ENCODE data around the gene DCC.

DNA sequence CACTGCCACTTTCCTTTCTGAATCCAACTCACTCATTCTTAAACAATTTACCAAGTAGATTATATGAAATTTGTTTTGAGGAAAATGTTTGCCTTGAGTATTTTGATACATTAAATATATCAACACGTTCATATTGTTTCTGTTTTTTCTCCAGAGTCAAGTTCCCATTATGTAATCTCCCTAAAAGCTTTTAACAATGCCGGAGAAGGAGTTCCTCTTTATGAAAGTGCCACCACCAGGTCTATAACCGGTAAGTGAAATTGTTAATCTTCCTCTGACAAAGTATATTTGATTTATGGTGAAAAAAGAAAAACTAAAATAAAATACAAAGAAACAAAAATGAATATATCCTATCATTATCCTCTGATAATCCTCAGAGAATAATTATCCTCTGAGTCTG lies 1045.9 kb downstream of the DCC start:
- no peak for TF ChIP-seq POLR2AphosphoS5 (IDR thresholded peaks at IDR 0.05)
- TF ChIP-seq, protein P1, sequence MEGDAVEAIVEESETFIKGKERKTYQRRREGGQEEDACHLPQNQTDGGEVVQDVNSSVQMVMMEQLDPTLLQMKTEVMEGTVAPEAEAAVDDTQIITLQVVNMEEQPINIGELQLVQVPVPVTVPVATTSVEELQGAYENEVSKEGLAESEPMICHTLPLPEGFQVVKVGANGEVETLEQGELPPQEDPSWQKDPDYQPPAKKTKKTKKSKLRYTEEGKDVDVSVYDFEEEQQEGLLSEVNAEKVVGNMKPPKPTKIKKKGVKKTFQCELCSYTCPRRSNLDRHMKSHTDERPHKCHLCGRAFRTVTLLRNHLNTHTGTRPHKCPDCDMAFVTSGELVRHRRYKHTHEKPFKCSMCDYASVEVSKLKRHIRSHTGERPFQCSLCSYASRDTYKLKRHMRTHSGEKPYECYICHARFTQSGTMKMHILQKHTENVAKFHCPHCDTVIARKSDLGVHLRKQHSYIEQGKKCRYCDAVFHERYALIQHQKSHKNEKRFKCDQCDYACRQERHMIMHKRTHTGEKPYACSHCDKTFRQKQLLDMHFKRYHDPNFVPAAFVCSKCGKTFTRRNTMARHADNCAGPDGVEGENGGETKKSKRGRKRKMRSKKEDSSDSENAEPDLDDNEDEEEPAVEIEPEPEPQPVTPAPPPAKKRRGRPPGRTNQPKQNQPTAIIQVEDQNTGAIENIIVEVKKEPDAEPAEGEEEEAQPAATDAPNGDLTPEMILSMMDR (IDR thresholded peaks at IDR 0.05), result no peak
- no peak for TF ChIP-seq POLR2A (IDR thresholded peaks at IDR 0.05)
- no peak for TF ChIP-seq EP300 (IDR thresholded peaks at IDR 0.05; ENCODE audit: low read depth)

Measured in transverse colon (tissue), 4 donors.